ENCODE data around the gene ANKS1B.
"Not testable (repeated sequence)": the region's sequence is repeated elsewhere in the genome, so short reads cannot be mapped to it uniquely, and the experiment has no call there.

The ANKS1B gene

DNA sequence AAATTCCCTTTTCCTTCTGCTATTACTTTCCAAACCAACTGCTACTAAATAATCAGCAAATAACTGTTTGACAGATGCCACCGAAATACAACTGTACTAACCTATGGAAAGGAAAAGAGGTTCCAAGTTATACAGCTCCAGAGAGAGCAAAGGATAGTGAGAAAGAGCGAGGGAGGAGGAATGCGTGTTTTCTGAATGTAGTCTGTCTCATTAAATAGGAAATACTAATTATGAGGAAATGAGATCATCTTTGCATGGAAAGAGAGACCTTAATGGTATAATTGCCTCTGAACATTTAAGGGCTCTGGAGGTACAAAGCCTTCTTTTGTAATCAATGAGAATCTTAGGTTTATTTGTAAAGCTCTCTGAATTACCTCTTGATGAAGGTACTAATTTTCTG lies 1144.4 kb downstream of the ANKS1B start:
- DNase-seq: no peak
- TF ChIP-seq, protein P1, sequence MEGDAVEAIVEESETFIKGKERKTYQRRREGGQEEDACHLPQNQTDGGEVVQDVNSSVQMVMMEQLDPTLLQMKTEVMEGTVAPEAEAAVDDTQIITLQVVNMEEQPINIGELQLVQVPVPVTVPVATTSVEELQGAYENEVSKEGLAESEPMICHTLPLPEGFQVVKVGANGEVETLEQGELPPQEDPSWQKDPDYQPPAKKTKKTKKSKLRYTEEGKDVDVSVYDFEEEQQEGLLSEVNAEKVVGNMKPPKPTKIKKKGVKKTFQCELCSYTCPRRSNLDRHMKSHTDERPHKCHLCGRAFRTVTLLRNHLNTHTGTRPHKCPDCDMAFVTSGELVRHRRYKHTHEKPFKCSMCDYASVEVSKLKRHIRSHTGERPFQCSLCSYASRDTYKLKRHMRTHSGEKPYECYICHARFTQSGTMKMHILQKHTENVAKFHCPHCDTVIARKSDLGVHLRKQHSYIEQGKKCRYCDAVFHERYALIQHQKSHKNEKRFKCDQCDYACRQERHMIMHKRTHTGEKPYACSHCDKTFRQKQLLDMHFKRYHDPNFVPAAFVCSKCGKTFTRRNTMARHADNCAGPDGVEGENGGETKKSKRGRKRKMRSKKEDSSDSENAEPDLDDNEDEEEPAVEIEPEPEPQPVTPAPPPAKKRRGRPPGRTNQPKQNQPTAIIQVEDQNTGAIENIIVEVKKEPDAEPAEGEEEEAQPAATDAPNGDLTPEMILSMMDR (IDR thresholded peaks at IDR 0.05; ENCODE audit: low read depth, low read length): no peak
- peaks cover 16% of the 10 kb centered on the region for H3K27me3 ChIP-seq
- H3K9me3 ChIP-seq: no peaks in the 10 kb centered on the region
- H3K4me1 ChIP-seq: no peaks in the 10 kb centered on the region
- H3K36me3 ChIP-seq: no peaks in the 10 kb centered on the region
- H3K4me3 ChIP-seq (ENCODE audit: low read depth, low read length): no peak overlapping the region

DNA sequence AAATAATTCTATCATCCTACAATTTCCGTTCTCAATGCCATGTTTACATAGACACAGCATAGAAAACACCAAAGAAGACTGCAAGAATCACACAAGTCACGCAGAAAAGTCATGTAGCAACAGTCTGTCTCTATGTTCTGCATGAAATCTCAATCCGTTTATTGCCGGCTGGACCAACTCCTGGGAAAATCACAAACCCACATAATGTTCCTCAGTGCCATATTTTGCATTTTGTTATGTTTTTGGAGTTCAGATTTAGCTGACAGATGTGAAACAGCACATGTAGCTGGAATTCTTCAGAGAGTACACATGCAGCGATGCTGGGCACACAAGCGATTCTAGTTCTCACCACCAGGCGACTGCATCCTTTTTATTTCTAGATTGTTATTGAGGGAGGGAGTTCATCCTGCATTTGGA lies 1146.5 kb downstream of the ANKS1B start:
- peaks cover 19% of the 10 kb centered on the region for H3K27me3 ChIP-seq
- TF ChIP-seq, protein P1 (IDR thresholded peaks at IDR 0.05; ENCODE audit: low read depth, low read length): peak; percentile 45

DNA sequence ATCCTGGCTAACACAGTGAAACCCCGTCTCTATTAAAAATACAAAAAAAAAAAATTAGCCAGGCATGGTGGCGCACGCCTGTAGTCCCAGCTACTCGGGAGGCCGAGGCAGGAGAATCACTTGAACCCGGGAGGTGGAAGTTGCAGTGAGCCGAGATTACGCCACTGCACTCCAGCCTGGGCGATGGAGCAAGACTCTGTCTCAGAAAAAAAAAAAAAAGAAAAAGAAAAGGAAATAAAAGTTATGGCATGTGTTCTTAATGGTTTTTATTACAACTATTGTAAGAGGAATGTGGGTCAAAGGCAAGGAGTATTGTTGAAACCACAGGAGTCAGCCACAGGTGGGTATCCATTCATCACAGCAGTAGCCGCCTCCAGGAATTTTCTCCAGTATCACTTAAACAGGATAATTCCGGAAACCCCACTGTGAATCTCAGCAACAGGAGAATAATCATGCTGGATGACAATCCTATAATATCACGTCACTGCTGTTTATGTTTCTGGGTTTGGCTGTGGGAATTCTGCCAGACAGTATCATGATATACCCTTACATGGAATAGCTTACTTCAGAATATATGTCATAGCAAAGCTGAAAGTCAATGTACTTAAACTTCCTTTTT lies 1147.5 kb downstream of the ANKS1B start:
- H3K36me3 ChIP-seq; DNase-seq; H3K9me3 ChIP-seq; H3K4me1 ChIP-seq; H3K4me3 ChIP-seq (ENCODE audit: low read depth, low read length): not testable (repeated sequence)
- H3K27me3 ChIP-seq: peaks cover 19% of the 10 kb centered on the region

More for the DNA sequence above, 1146.5 kb downstream of the ANKS1B start:
- no peaks in the 10 kb centered on the region for H3K9me3 ChIP-seq
- no peaks in the 10 kb centered on the region for H3K4me1 ChIP-seq
- no peak for DNase-seq
- H3K36me3 ChIP-seq: no peaks in the 10 kb centered on the region
- H3K4me3 ChIP-seq (ENCODE audit: low read depth, low read length): no peak overlapping the region

DNA sequence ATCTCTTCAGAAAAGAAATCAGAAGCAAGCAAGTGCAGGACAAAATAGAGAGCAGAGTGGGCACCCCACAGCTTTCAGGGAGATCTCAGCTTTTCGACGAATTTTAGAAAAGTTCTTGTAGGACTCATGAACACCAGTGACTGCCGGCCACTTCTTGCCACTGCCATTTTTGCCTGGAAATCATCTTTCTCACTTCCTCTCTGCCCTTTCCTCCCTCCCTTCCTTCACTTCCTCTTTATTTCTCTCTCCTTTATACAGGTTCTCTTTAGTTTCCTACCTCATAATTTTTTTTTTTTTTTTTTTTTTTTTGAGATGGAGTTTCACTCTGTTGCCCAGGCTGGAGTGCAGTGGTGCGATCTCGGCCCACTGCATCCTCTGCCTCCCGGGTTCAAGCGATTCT lies 1154.1 kb downstream of the ANKS1B start:
- no peak overlapping the region for H3K4me3 ChIP-seq (ENCODE audit: low read depth, low read length)
- no peaks in the 10 kb centered on the region for H3K36me3 ChIP-seq
- H3K27me3 ChIP-seq: peaks cover 13% of the 10 kb centered on the region; the same call in 1 of the 2 replicates
- TF ChIP-seq, protein P1 (IDR thresholded peaks at IDR 0.05; ENCODE audit: low read depth, low read length): no peak
- no peaks in the 10 kb centered on the region for H3K4me1 ChIP-seq
- H3K9me3 ChIP-seq: no peaks in the 10 kb centered on the region
- DNase-seq: no peak

DNA sequence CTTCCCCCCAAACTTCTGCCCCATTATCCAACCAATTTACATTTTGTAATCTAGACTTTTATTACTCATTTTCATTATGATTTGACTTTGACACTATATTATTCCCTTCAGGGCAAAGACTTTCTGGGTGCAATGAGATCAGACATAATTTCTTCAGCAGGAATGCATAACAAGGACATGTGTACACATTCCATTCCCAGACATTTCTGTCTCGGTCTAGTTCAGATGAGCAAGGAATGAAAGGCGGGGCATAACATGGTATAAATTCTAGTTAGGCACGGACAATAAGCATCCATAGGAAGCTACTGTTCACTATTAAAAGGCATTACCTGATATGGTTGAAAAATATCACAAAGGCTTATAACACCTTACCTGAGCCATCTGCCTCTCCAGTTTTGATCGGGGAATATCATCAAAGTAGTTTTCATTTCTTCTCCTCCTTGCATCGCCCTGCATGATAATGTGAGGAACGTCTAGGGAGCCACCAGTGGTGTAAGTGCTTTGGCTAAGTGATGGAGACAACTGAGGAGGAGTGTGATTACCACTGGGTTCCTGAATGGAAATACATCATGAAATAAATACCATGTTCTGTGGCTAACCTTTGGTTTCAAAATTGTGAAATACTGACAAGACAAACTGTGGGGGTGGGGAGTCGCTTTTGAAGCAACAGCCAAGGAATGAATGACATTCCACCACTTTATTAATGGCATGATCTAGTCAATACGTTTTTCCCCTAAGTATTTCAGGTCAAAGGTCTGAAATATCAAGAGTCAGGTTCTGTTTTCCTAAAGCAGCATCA lies 1155.7 kb downstream of the ANKS1B start:
- H3K9me3 ChIP-seq: no peaks in the 10 kb centered on the region
- H3K4me1 ChIP-seq: no peaks in the 10 kb centered on the region
- TF ChIP-seq, protein P1 (IDR thresholded peaks at IDR 0.05; ENCODE audit: low read depth, low read length): no peak
- H3K36me3 ChIP-seq: no peaks in the 10 kb centered on the region
- no peak overlapping the region for H3K4me3 ChIP-seq (ENCODE audit: low read depth, low read length)
- peaks cover 13% of the 10 kb centered on the region; the same call in 1 of the 2 replicates for H3K27me3 ChIP-seq
- DNase-seq: no peak

DNA sequence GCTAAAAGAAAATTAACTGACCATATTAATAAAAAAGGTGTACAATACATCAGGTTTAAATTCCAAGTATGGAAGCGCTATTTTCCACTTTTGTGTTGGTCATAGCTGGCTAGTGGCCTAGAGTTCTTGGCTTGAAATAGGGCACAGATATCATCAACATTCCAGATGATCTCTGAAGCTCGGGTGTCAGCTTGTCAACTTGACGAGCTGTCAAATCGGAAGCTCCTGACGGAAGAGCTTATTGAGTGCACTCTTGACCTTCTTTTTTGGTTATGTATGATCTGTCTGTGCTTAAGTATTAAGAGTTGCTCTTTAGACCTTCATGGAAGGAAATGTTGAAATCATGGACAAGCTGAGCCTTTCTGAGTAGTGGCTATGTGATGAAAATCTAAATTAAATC lies 1161.7 kb downstream of the ANKS1B start:
- H3K9me3 ChIP-seq: no peaks in the 10 kb centered on the region
- no peak overlapping the region for H3K4me3 ChIP-seq (ENCODE audit: low read depth, low read length)
- no peaks in the 10 kb centered on the region for H3K36me3 ChIP-seq

More for the DNA sequence above, 1161.7 kb downstream of the ANKS1B start:
- TF ChIP-seq, protein P1 (IDR thresholded peaks at IDR 0.05; ENCODE audit: low read depth, low read length): no peak
- Histone ChIP-seq H3K27me3 (peaks cover 4% of the 10 kb centered on the region), H3K4me1 (no peaks in the 10 kb centered on the region)
- no peak for DNase-seq
